Measurements from ENCODE around the gene ACSF3.

ACSF3 gene

GRCh38 chr16:89143201-89143741 is 49.6 kb downstream of the ACSF3 start:
- DNase-seq (ENCODE audit: extremely low read depth, low read depth), result no peak
- H3K4me3 ChIP-seq (replicated peaks; ENCODE audit: low read depth, low read length), result no peak overlapping the region
- no peak for TF ChIP-seq CTCF (IDR thresholded peaks at IDR 0.05; ENCODE audit: low read depth, low read length, missing control alignments)

- no peak overlapping the region for H3K4me3 ChIP-seq (replicated peaks; ENCODE audit: low read depth, low read length)
- no peak for TF ChIP-seq CTCF (IDR thresholded peaks at IDR 0.05; ENCODE audit: low read depth, low read length, missing control alignments)
- DNase-seq (ENCODE audit: extremely low read depth, low read depth), result no peak
Measured at GRCh38 chr16:89143911-89144675, 50.4 kb downstream of the ACSF3 start.

GRCh38 chr16:89144681-89145080 is 51.0 kb downstream of the ACSF3 start:
- no peak overlapping the region for H3K4me3 ChIP-seq (replicated peaks; ENCODE audit: low read depth, low read length)
- TF ChIP-seq CTCF (IDR thresholded peaks at IDR 0.05; ENCODE audit: low read depth, low read length, missing control alignments), result no peak
- no peak for DNase-seq (ENCODE audit: extremely low read depth, low read depth)

GRCh38 chr16:89145406-89146161 is 51.9 kb downstream of the ACSF3 start:
- no peak for TF ChIP-seq CTCF (IDR thresholded peaks at IDR 0.05; ENCODE audit: low read depth, low read length, missing control alignments)

GRCh38 chr16:89146211-89147005 is 52.8 kb downstream of the ACSF3 start:
- no peak overlapping the region for H3K4me3 ChIP-seq (replicated peaks; ENCODE audit: low read depth, low read length)
- DNase-seq (ENCODE audit: extremely low read depth, low read depth), result no peak
- no peak for TF ChIP-seq CTCF (IDR thresholded peaks at IDR 0.05; ENCODE audit: low read depth, low read length, missing control alignments)

More at GRCh38 chr16:89145406-89146161, 51.9 kb downstream of the ACSF3 start:
- no peak overlapping the region for H3K4me3 ChIP-seq (replicated peaks; ENCODE audit: low read depth, low read length)
- DNase-seq (ENCODE audit: extremely low read depth, low read depth), result no peak

- TF ChIP-seq CTCF (IDR thresholded peaks at IDR 0.05; ENCODE audit: low read depth, low read length, missing control alignments), result no peak
- no peak overlapping the region for H3K4me3 ChIP-seq (replicated peaks; ENCODE audit: low read depth, low read length)
- DNase-seq (ENCODE audit: extremely low read depth, low read depth), result no peak
Measured at GRCh38 chr16:89147085-89147817, 53.6 kb downstream of the ACSF3 start.

All from HFF-Myc (cell line).